GM12865 (cell line): Measurements from ENCODE around the gene PCNX3.

Source experiments
- DNase-seq: peaks from one replicate; pipeline ENCODE4 v3.0.0; 2010; ENCODE audit warnings: low read depth
- H3K4me3 ChIP-seq: 2 replicates; pipeline ENCODE4 v1.5.1; 2011; ENCODE audit warnings: mild to moderate bottlenecking, low read depth, low read length, control low read depth
- CTCF ChIP-seq: IDR thresholded peaks from 2 replicates; pipeline ENCODE4 v1.5.1; 2011; ENCODE audit warnings: low read length, control low read depth, low read depth, inconsistent platforms; ENCODE audit not compliant: insufficient read depth; ENCODE audit errors: missing control alignments

PCNX3 gene

DNA sequence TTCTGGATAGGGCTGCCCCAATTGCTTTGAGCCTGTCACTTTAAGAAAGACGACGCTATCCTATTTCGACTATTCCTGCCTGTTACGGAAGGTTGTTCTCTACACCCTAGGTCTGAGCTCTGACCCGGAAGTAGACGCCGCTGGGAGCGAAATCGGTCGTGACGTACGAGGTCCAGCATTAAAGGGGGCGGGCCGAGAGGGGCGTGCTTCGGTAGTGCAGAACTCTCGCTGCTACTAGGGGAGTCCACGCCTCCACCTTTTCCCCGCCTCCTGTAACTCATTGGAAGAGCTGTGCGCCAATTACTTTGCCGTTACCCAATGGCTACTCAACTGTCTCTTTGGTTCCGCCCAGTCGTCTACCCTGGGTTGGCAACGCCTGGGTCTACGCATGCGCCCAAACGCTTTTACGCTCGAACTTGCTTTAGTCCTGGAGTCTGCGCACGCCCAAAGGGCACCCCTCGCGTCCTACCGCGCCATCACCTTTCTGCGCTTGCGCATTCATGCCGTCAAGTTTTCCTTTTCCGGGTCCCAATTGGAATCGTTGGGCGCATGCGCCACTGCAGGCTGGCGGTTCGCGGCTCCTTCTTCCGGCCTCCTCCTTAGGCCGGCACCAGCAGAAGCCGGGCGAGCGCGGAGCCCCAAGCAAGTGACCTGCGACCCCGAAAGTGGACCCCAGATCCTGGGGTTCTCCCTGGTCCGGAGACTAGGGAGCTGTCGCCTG is at the start of gene PCNX3:
Gene PCNX3, plus strand, starts transcription at position 548 of the 721 bp plus-strand sequence. CDS start 536 bp downstream, outside the sequence.
- no peak for TF ChIP-seq CTCF
- H3K4me3 ChIP-seq: peak within 1 kb of the TSS; percentile 82
- peak; percentile 100 for DNase-seq

DNA sequence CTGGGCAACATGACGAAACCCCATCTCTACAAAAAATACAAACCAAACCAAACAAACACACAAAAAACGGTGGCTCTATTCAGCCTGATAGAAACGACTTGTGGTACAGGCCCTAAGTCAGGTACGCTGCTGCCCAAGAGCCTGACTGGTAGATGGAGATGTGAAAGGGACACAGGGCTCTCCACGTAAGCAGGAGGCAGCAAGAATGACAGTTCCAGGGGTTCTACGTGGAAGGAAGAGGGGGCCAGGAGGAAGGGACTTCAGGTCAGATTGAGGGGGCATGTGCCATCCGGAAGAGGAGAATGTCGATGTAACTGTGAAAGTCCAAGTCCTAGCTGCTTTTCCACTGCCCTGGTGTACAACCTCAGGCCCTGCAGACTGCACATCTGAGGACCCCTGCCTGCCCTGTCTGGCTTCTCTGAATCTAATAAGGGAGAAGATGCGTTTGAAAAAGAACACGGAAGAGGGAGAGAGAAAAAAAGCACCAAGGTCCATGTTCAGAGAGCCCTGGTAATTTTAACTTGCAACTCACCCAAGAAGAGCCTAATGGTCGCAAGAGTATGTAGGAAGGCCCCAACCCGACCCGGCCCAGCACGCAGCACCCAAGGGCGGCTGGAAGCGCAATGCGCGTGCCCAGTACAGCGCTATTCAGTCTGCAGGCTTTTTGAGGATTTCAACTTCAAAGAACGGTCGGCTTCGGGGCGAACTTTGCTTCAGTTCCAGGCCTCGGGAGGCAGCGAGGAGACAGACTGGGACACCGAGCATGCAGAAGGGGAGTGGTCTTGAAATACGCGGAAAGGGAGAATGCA is 46.2 kb upstream of the PCNX3 start:
- H3K4me3 ChIP-seq: peak overlapping the region; percentile 91
- DNase-seq: no peak
- TF ChIP-seq CTCF: no peak

DNA sequence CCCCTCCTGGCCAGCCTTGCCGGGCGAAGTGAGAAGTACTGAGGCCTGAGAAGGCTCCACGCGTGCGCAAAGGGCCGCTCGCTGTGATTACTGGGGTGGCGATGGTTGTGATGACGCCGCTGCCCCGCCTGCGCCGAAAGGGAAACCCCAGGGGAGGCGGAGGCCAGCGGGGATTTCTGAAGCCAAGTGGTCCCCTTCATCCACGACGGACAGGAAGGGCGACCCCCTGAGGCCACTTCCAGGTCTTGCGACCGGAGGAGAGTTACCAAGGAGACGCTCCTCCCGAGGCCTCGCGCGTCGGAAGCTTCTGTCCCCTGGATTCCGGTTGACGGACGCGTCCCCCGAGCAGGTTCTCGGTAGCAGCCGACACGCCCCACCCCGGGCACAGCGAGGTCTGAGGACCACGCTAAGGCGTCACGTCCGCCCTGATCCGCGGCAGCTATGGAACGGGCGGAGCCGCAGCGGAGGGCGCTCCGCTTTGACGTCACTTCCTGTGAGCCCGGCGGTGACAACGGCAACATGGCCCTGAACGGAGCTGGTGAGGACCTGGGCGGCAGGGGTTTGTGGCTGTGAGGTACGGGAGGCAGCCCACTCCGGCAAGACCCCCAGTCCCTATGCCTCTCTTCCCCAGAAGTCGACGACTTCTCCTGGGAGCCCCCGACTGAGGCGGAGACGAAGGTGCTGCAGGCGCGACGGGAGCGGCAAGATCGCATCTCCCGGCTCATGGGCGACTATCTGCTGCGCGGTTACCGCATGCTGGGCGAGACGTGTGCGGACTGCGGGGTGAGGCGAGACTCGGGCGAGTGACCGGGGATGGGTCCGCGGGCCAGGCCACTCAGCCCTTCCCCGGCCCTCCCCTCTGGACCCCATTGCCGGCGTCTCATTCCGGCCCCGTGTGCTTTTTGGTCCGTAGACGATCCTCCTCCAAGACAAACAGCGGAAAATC is 45.3 kb upstream of the PCNX3 start, which contains the start of gene ZNRD2:
Gene ZNRD2, plus strand, starts transcription at position 505 of the 946 bp plus-strand sequence. Its CDS starts 15 bp downstream, at position 520.
- H3K4me3 ChIP-seq: peak within 1 kb of the TSS; percentile 91
- TF ChIP-seq CTCF: peak; percentile 63
- DNase-seq: peak; percentile 100

- no peak for TF ChIP-seq CTCF
- DNase-seq: no peak
- peak overlapping the region; percentile 91 for H3K4me3 ChIP-seq
Observed at GRCh38 chr11:65571420-65571819, 44.2 kb upstream of the PCNX3 start.

DNA sequence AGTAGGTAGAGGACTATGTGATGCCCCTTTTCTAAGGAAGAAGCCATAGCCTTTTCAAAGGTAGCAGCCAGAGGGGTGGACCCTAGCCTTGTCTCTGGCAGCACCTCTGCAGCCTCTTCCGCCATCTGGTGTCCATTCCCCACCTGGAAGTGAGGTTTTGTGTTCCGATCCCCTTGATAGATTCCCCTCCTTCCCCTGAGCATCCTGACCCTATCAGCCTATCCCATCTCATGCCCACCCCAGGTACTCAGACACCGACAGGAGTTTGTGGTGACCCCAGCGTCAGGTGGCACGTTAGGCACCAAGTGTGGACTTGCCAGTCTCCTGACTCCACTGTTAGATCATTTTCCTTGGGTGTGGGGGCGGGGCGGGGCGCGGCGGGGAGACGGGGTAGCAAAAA is 43.6 kb upstream of the PCNX3 start:
- no peak for DNase-seq
- peak; percentile 21 for TF ChIP-seq CTCF
- H3K4me3 ChIP-seq: peak overlapping the region; percentile 60

GRCh38 chr11:65572356-65573051 is 43.1 kb upstream of the PCNX3 start, which contains the start of gene FAM89B:
Gene FAM89B (plus strand): TSS chr11:65572538. CDS start chr11:65572670, 132 bp downstream.
- DNase-seq: peak; percentile 86
- peak within 1 kb of the TSS; percentile 60 for H3K4me3 ChIP-seq
- TF ChIP-seq CTCF: no peak
